Fibroblast of skin of back (primary cell): ENCODE results near the gene TSPAN31.
A peak's percentile ranks its signal among the peaks of the same experiment; 100 is the strongest.
"Not testable (repeated sequence)": the region's sequence is repeated elsewhere in the genome, so short reads cannot be mapped to it uniquely, and the experiment has no call there.

Experiments used
- DNase-seq: peaks from one replicate; pipeline ENCODE4 v3.0.0-alpha.2; 2013

Gene TSPAN31

GRCh38 chr12:57769594-57769993 is 24.8 kb downstream of the TSPAN31 start:
- DNase-seq = no peak

GRCh38 chr12:57770734-57771133 is 25.9 kb downstream of the TSPAN31 start:
- DNase-seq = no peak

GRCh38 chr12:57771236-57771872 is 26.5 kb downstream of the TSPAN31 start:
- DNase-seq = peak; percentile 93

GRCh38 chr12:57771873-57772428 is 27.1 kb downstream of the TSPAN31 start, which contains the start of gene METTL1:
Gene METTL1 (minus strand): TSS chr12:57772105. CDS start chr12:57772083, 22 bp downstream.
- DNase-seq = peak; percentile 98

GRCh38 chr12:57772429-57773322 is 27.8 kb downstream of the TSPAN31 start, which contains the start of gene EEF1AKMT3:
Gene EEF1AKMT3 (plus strand): TSS chr12:57772614. CDS start chr12:57772725, 111 bp downstream.
- peak; percentile 69 for DNase-seq

GRCh38 chr12:57774634-57775033 is 29.8 kb downstream of the TSPAN31 start:
- not testable (repeated sequence) for DNase-seq

GRCh38 chr12:57775044-57775443 is 30.2 kb downstream of the TSPAN31 start:
- no peak for DNase-seq

GRCh38 chr12:57775563-57776246 is 30.9 kb downstream of the TSPAN31 start:
- DNase-seq = no peak

- DNase-seq = no peak
These were observed 31.4 kb downstream of the TSPAN31 start for GRCh38 chr12:57776247-57776587.

- DNase-seq = no peak
These were observed 32.5 kb downstream of the TSPAN31 start for GRCh38 chr12:57777367-57777766.

- no peak for DNase-seq
These were observed 33.1 kb downstream of the TSPAN31 start for GRCh38 chr12:57777911-57778310.

- no peak for DNase-seq
These were observed 34.9 kb downstream of the TSPAN31 start for GRCh38 chr12:57779736-57780135.

GRCh38 chr12:57780284-57780897 is 35.6 kb downstream of the TSPAN31 start:
- no peak for DNase-seq

- DNase-seq = no peak
These were observed 36.4 kb downstream of the TSPAN31 start for GRCh38 chr12:57781244-57781643.

GRCh38 chr12:57781801-57782200 is 37.0 kb downstream of the TSPAN31 start:
- DNase-seq = no peak

GRCh38 chr12:57782243-57782607 is 37.4 kb downstream of the TSPAN31 start:
- no peak for DNase-seq

- DNase-seq = peak; percentile 95
These were observed 38.0 kb downstream of the TSPAN31 start, which contains the start of gene TSFM for GRCh38 chr12:57782608-57783465. Gene TSFM (plus strand): TSS chr12:57782787. CDS start chr12:57782802, 15 bp downstream.

- no peak for DNase-seq
These were observed 38.6 kb downstream of the TSPAN31 start for GRCh38 chr12:57783466-57783801.

GRCh38 chr12:57783861-57784260 is 39.0 kb downstream of the TSPAN31 start:
- no peak for DNase-seq

GRCh38 chr12:57793920-57794319 is 49.1 kb downstream of the TSPAN31 start:
- DNase-seq = peak; percentile 87

- peak; percentile 32 for DNase-seq
These were observed 50.5 kb downstream of the TSPAN31 start for GRCh38 chr12:57795354-57795753.
